Measurements from ENCODE around the gene SUDS3. TPM values are rescaled to one million over a fixed set of nuclear protein-coding genes. Genes with fewer than 3 reads are reported as not detected.

SUDS3 gene, protein sequence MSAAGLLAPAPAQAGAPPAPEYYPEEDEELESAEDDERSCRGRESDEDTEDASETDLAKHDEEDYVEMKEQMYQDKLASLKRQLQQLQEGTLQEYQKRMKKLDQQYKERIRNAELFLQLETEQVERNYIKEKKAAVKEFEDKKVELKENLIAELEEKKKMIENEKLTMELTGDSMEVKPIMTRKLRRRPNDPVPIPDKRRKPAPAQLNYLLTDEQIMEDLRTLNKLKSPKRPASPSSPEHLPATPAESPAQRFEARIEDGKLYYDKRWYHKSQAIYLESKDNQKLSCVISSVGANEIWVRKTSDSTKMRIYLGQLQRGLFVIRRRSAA
- total RNA-seq (2022; extraction: Qiagen RNA extraction): 12.6 to 16.1 TPM (median 14.9 TPM) in 5 replicates

GRCh38 chr12:118376089-118377020 is at the start of gene SUDS3:
SUDS3 (plus strand) TSS chr12:118376555; CDS start chr12:118376692, 137 bp downstream.

GRCh38 chr12:118372541-118373495 is 3.5 kb upstream of the SUDS3 start, which contains the start of gene TAOK3:
TAOK3 (minus strand) TSS chr12:118372907; CDS start chr12:118255567, 117,340 bp downstream.

Other genes starting within 250 kb of the SUDS3 start
- 231 to 292 TPM (median 283 TPM) in 5 replicates for gene PEBP1, start 240.4 kb upstream of the SUDS3 start, total RNA-seq (2022; extraction: Qiagen RNA extraction)
- gene TAOK3, start 3.6 kb upstream of the SUDS3 start, total RNA-seq (2022; extraction: Qiagen RNA extraction): 7.0 to 12.4 TPM (median 9.4 TPM) in 5 replicates

Measured in A549 treated with Mapracorat at 1 μM for 4 hours (cell line).